Mucosa of descending colon (tissue), 3 donors: Measurements from ENCODE around the gene BICC1. TPM values are rescaled to one million over a fixed set of nuclear protein-coding genes. Genes with fewer than 3 reads are reported as not detected.

Source experiments
- ATAC-seq: fragments of 200-7000 bp; cut with Tn5 transposase; one replicate; pipeline ENCODE4 v1.9.1; 2020; ENCODE audit warnings: mild to moderate bottlenecking, moderate library complexity
- DNase-seq, 3 donors: peaks; one replicate each; pipeline ENCODE4 v3.0.0-alpha.2; 2020
- H3K36me3 ChIP-seq: fragments of 200-600 bp; one replicate; pipeline ENCODE4 v1.8.0; 2021; ENCODE audit warnings: low read depth, mild to moderate bottlenecking
- H3K4me1 ChIP-seq: fragments of 200-600 bp; one replicate; pipeline ENCODE4 v1.8.0; 2021; ENCODE audit warnings: low read depth, mild to moderate bottlenecking
- H3K4me3 ChIP-seq: fragments of 200-600 bp; one replicate; pipeline ENCODE4 v1.8.0; 2021; ENCODE audit warnings: mild to moderate bottlenecking
- H3K9me3 ChIP-seq: fragments of 200-600 bp; one replicate; pipeline ENCODE4 v1.8.0; 2021; ENCODE audit warnings: mild to moderate bottlenecking
- intact Hi-C, 2 donors: fragments of 100-400 bp; cut with DNase I in 1 of 2; cut with micrococcal nuclease in 1 of 2; formaldehyde crosslinking; loops; one replicate each; pipeline versions ENCODE4 v1.11.0 to v1.11.1; 2022; cut with DNase I, micrococcal nuclease
- total RNA-seq, 3 donors: library from RNA; stranded (reverse); fragmentation: NEBNext Ultra II Directional in 2 of 3; extraction: Animal tissue kit (Norgen Biotek cat#: 25700) in 2 of 3; gene quantifications; one replicate each; pipeline versions ENCODE4 v1.2.1 to v1.2.4, GENCODE V29; 2021 to 2023
- TF ChIP-seq, protein P1 (sequence below): fragments of 200-600 bp; IDR thresholded peaks from one replicate; pipeline ENCODE4 v1.8.0; 2022; ENCODE audit warnings: antibody characterized with exemption, mild to moderate bottlenecking
- donor health status: DM: no; HTN: no; CAD: no; lungs with moderate emphysema.
- donor health status: DM: no; HTN: no; CAD: no.
- donor health status: DM: no; HTN: yes; CAD: no.

The BICC1 gene
- total RNA-seq, 3 donors from 2014 or later = 1.1 to 5.9 (median 3.5) TPM

DNA sequence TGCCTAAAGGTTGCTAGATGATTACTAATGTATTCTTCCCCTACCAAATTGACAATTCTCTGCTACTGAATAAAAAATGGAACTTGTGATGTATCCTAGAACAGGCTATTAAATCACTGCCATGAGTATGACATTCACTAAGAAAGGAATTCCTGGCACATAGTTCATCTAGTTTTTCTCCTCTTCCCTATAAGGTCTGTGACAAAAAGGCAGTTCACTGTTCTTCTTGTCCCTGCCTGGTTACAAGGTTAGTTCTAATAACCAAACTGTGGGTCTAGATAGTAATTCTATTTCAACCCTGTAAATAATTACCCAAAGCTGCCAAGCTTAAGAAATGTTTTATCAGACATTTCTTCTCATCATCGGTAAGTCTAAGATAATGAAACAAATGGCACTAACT is 245.6 kb downstream of the BICC1 start:
- Histone ChIP-seq H3K9me3 (no peaks in the 10 kb centered on the region), H3K36me3 (no peaks in the 10 kb centered on the region), H3K4me1 (no peaks in the 10 kb centered on the region), H3K4me3 (no peak overlapping the region)
- TF ChIP-seq, protein P1, sequence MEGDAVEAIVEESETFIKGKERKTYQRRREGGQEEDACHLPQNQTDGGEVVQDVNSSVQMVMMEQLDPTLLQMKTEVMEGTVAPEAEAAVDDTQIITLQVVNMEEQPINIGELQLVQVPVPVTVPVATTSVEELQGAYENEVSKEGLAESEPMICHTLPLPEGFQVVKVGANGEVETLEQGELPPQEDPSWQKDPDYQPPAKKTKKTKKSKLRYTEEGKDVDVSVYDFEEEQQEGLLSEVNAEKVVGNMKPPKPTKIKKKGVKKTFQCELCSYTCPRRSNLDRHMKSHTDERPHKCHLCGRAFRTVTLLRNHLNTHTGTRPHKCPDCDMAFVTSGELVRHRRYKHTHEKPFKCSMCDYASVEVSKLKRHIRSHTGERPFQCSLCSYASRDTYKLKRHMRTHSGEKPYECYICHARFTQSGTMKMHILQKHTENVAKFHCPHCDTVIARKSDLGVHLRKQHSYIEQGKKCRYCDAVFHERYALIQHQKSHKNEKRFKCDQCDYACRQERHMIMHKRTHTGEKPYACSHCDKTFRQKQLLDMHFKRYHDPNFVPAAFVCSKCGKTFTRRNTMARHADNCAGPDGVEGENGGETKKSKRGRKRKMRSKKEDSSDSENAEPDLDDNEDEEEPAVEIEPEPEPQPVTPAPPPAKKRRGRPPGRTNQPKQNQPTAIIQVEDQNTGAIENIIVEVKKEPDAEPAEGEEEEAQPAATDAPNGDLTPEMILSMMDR = no peak
- DNase-seq (no peak), ATAC-seq (no peak)
- intact Hi-C loops = no loop called here

DNA sequence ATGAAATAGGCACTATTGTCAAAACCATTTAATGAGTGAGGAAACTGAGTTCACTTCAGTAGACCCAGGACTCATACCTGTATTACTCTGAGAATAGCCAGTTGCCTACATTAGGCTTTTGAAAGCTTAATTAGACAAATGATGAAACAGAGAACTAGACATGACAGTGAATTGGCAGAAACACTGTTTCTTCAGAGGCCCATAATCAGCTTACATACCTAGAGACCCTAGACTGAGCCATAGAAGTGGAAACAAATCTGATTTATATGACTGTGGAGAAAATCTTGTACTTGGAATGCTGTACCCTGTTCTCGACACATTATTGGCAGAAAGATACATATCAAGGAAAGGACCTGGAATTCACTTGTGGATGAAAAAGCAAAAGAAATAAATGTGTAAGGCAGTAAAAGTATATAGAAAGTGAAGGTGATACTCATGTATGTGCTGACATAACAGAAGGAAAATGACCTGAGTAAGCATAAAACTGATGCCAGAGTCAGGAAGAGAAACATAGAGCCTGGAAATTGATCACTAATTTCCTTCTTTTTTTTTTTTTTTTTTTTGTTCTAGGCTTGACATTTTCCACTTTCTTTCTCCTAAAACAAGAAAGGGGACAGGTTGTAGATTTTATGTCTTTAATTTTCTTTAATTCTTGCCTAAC is 251.5 kb downstream of the BICC1 start:
- H3K4me1 ChIP-seq = no peaks in the 10 kb centered on the region
- H3K9me3 ChIP-seq = no peaks in the 10 kb centered on the region
- DNase-seq = no peak
- no peaks in the 10 kb centered on the region for H3K36me3 ChIP-seq
- TF ChIP-seq, protein P1 = no peak
- intact Hi-C loops = no loop called here
- ATAC-seq = no peak
- no peak overlapping the region for H3K4me3 ChIP-seq

DNA sequence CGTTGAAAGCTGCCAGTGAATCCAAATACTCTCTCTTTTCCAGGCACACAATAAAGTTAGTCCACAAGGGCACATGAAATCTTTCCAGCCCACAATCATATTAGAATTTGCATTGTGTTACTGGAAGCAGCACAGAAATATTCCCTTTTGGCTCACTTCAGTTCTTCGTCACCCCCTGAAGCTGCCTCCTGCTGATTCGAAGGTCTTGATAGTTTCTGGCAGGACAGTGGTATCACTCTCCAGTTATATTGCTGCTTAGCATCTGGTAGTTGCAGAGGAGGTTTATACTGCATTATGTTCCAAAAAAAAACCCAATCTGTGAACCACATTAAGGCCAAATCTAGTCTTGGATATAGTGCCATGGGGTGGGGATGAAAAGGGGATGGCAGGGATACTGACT is 253.2 kb downstream of the BICC1 start:
- Histone ChIP-seq H3K9me3 (no peaks in the 10 kb centered on the region), H3K4me1 (no peaks in the 10 kb centered on the region), H3K36me3 (no peaks in the 10 kb centered on the region), H3K4me3 (no peak overlapping the region)
- no peak for DNase-seq
- peak; percentile 31 for ATAC-seq
- intact Hi-C loops = no loop called here
- TF ChIP-seq, protein P1 = no peak

DNA sequence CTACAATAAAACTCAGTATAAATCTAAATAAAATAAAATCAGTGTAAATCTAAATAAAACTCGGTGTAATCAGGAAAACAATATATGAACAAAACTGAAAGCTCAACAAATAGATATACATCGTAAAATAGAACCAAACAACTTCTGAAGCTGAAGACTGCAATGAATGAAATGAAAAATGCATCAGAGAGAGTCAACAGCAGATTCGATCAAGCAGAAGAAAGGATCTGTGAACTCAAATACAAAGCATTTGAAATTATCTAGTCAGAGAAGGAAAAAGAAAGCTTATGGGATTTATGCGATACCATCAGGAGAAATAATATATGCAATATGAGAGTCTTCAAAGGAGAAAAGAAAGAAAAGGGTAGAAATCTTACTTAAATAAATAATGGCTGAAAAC is 255.0 kb downstream of the BICC1 start:
- no peak overlapping the region for H3K4me3 ChIP-seq
- ATAC-seq (no peak), DNase-seq (no peak)
- H3K9me3 ChIP-seq = no peaks in the 10 kb centered on the region
- no peaks in the 10 kb centered on the region for H3K36me3 ChIP-seq
- intact Hi-C loops = no loop called here
- TF ChIP-seq, protein P1 = no peak
- no peaks in the 10 kb centered on the region for H3K4me1 ChIP-seq

DNA sequence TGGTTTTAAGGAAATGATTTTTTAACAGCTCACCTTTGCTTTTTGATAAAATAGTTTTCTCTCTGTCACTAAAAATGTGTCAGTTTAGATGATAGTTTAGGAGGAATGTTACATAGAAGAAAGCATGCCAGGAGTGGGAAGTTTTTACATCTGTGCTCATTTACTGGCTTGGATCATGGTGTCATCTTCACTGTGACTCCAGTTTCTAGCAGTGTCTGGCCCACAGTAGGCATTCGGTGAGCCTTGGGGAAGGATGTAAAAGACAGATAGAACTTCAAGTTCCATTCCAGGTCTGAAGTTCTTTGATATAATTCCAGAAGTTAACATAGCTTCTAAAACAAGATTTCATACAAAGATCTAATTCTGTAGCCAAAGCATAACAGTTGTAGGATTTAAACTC is 259.2 kb downstream of the BICC1 start:
- Histone ChIP-seq H3K36me3 (no peaks in the 10 kb centered on the region), H3K4me1 (no peaks in the 10 kb centered on the region), H3K9me3 (no peaks in the 10 kb centered on the region), H3K4me3 (no peak overlapping the region)
- no peak for ATAC-seq
- TF ChIP-seq, protein P1 = no peak
- no peak for DNase-seq
- intact Hi-C loops = no loop called here

DNA sequence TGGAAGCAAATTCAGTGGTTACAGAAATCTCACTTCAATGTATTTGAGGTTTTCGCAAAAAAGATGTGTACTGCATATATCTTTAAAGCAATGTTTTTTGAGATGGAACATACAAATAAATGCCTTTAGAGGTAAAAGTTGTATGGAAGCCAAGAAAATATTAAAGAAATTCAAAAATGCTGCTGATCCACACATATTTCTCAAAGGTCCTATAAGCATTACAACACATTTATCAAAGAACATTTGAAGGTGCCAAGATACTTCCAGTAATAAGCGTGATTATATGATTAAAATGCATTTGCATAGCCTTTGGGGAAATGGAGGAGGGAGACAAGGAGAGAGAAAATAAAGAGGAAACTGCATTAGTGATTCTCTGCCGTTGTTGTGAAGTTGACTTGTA is 260.1 kb downstream of the BICC1 start:
- no peaks in the 10 kb centered on the region for H3K36me3 ChIP-seq
- no peaks in the 10 kb centered on the region for H3K4me1 ChIP-seq
- ATAC-seq (no peak), DNase-seq (no peak)
- H3K4me3 ChIP-seq = no peak overlapping the region
- H3K9me3 ChIP-seq = no peaks in the 10 kb centered on the region
- intact Hi-C loops = no loop called here
- TF ChIP-seq, protein P1 = no peak
